ENCODE data around the gene GRK4.

DNA sequence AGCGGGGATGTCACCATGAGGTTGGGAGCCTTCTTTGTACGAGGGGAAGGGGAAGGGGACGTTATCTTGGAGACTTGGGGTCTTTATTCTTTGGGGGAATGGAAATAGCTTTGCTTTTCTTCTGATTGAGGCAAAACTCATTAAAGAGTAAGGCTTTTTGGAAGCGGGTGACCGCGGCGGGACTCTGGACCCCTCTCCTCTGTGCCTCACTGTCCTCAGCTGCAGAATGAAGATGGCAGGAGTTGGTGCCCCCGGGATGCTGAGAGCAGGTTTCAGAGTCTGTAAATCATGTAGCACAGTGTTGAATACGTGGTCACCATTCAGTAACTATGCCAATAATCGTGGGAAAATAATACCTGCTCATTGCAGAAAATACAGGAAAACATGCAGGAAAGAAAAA, 78.9 kb downstream of the GRK4 start:
- TF ChIP-seq ZBTB7A (IDR thresholded peaks at IDR 0.05; ENCODE audit: low read depth) = no peak
- no peak for TF ChIP-seq FOXM1 (IDR thresholded peaks at IDR 0.05; ENCODE audit: borderline replicate concordance, low read depth)
- TF ChIP-seq, protein P1, sequence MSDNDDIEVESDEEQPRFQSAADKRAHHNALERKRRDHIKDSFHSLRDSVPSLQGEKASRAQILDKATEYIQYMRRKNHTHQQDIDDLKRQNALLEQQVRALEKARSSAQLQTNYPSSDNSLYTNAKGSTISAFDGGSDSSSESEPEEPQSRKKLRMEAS (IDR thresholded peaks at IDR 0.05) = no peak
- no peak for TF ChIP-seq CEBPB (IDR thresholded peaks at IDR 0.05)

Measured in Ishikawa (cell line).